Mesenteric fat pad (tissue), 1 donor: ENCODE results near the gene MAB21L1. TPM values are rescaled to one million over a fixed set of nuclear protein-coding genes. Genes with fewer than 3 reads are reported as not detected.

Source experiments
- DNase-seq: peaks from one replicate; pipeline ENCODE4 v3.0.0-alpha.2; 2020; ENCODE audit warnings: low spot score
- total RNA-seq: library from RNA; stranded (reverse); fragmentation: NEBNext Ultra II Directional; extraction: Animal tissue kit (Norgen Biotek cat#: 25700); gene quantifications from one replicate; pipeline ENCODE4 v1.2.1, GENCODE V29; 2021
- donor health status: DM: yes; HTN: yes; CAD: no.

Gene MAB21L1
- total RNA-seq, 1 donor from 2014 or later, result 0.61 TPM

DNA sequence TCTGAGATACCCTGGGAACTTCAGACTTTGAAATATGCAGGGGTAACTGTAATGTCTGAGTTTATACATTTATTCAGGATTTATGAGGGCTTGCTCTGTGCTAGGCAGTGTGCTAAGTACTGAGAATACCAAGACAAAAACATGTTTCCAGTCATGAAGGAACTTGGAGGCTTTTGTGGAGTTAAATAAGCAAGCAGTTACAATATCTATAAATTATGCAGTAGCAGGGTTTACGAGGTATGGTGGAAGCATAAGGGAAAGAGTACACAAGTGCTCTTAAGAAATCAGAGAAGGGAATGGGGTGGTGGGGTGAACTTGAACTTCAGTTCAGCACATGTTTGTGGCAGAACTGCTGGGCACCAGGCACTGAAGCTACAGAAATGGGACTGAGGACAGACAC lies 28.0 kb downstream of the MAB21L1 start:
- no peak for DNase-seq
